ENCODE results near the gene EGFR.

- TF ChIP-seq POLR2A (IDR thresholded peaks at IDR 0.05) = no peak
- no peak for TF ChIP-seq CTCF (IDR thresholded peaks at IDR 0.05)
These were observed 223.8 kb downstream of the EGFR start for GRCh38 chr7:55242613-55243012.

Measured in uterus (tissue), 2 donors.